A673 (cell line): ENCODE data around the gene ADGRD1. TPM values are rescaled to one million over a fixed set of nuclear protein-coding genes. Genes with fewer than 3 reads are reported as not detected.

Experiments used
- BruUV-seq: library from RNA; stranded (reverse); fragments of 400-500 nt; replicated peaks from 2 replicates; lab custom pipeline; 2021; lab: Mats Ljungman, UMichigan
- CTCF ChIA-PET: fragments of 300-600 bp; sonication (Branson Sonifier 250); formaldehyde crosslinking; loops from one replicate; lab custom pipeline; 2022; ENCODE audit warnings: antibody characterized with exemption; lab: Charles Lee
- POLR2A ChIA-PET: fragments of 300-600 bp; sonication (Branson Sonifier 250); formaldehyde crosslinking; loops from one replicate; lab custom pipeline; 2022; ENCODE audit warnings: antibody characterized with exemption; ENCODE audit not compliant: low non-redundant PET; lab: Charles Lee
- DNase-seq: peaks from one replicate; pipeline ENCODE4 v3.0.0-alpha.2; 2015; ENCODE audit warnings: low spot score
- H3K27ac ChIP-seq: fragments of 200-600 bp; sonication (generic); 2 replicates; pipeline ENCODE4 v1.5.1; 2016; ENCODE audit warnings: mixed run types, low read depth, mild to moderate bottlenecking, mixed read lengths, antibody characterized with exemption, low read length; ENCODE audit not compliant: poor library complexity, severe bottlenecking
- H3K27me3 ChIP-seq: fragments of 200-600 bp; sonication (generic); replicated peaks from 2 replicates; pipeline ENCODE4 v1.6.1; 2017; ENCODE audit warnings: mixed run types, low read depth, mild to moderate bottlenecking, mixed read lengths, antibody characterized with exemption, low read length; ENCODE audit not compliant: insufficient read depth, poor library complexity
- H3K36me3 ChIP-seq: fragments of 200-600 bp; sonication (generic); 2 replicates; pipeline ENCODE4 v1.6.1; 2016; ENCODE audit warnings: mixed run types, mild to moderate bottlenecking, mixed read lengths, antibody characterized with exemption, low read length; ENCODE audit not compliant: insufficient read depth, poor library complexity, severe bottlenecking
- H3K4me1 ChIP-seq: fragments of 200-600 bp; sonication (generic); 2 replicates; pipeline ENCODE4 v1.6.1; 2017; ENCODE audit warnings: mixed run types, mild to moderate bottlenecking, mixed read lengths, antibody characterized with exemption, low read length; ENCODE audit not compliant: insufficient read depth, poor library complexity, severe bottlenecking
- H3K4me3 ChIP-seq: fragments of 200-600 bp; sonication (generic); 2 replicates; pipeline ENCODE4 v1.5.1; 2016; ENCODE audit warnings: low read depth, mixed run types, mild to moderate bottlenecking, mixed read lengths, low read length; ENCODE audit not compliant: poor library complexity, severe bottlenecking
- H3K9me3 ChIP-seq: fragments of 200-600 bp; sonication (generic); 2 replicates; pipeline ENCODE4 v1.6.1; 2016; ENCODE audit warnings: mixed run types, low read depth, mild to moderate bottlenecking, mixed read lengths, antibody characterized with exemption, low read length; ENCODE audit not compliant: poor library complexity, severe bottlenecking
- EZH2 ChIP-seq: fragments of 200-600 bp; sonication (generic); IDR thresholded peaks from 2 replicates; pipeline ENCODE4 v1.6.1; 2017; ENCODE audit warnings: borderline replicate concordance, low read depth, mild to moderate bottlenecking, mixed read lengths, antibody characterized with exemption, low read length; ENCODE audit not compliant: poor library complexity, severe bottlenecking
- intact Hi-C: fragments of 100-400 bp; cut with micrococcal nuclease; formaldehyde crosslinking; loops from one replicate; pipeline ENCODE4 v1.10.0; 2022; ENCODE audit not compliant: unreplicated experiment
- total RNA-seq: library from RNA; stranded (reverse); gene quantifications from 2 replicates; pipeline ENCODE4 v1.2.3, GENCODE V29; 2021
- TF ChIP-seq, protein P1 (sequence below): fragments of 300-800, 200-600 bp; sonication (generic); conservative IDR thresholded peaks from 2 replicates; pipeline ENCODE4 v1.5.1; 2017; ENCODE audit warnings: low read depth, mild to moderate bottlenecking, antibody characterized with exemption, low read length, moderate library complexity, mixed read lengths

Gene ADGRD1
- total RNA-seq, 1 experiment from 2014 or later: not detected

GRCh38 chr12:131011165-131012079, 57.7 kb downstream of the ADGRD1 start:
- no peak overlapping the region for H3K4me3 ChIP-seq
- no peak for DNase-seq
- H3K27ac ChIP-seq: no peak overlapping the region
- BruUV-seq: no TSS peak
- no peak for TF ChIP-seq EZH2
- TF ChIP-seq, protein P1, sequence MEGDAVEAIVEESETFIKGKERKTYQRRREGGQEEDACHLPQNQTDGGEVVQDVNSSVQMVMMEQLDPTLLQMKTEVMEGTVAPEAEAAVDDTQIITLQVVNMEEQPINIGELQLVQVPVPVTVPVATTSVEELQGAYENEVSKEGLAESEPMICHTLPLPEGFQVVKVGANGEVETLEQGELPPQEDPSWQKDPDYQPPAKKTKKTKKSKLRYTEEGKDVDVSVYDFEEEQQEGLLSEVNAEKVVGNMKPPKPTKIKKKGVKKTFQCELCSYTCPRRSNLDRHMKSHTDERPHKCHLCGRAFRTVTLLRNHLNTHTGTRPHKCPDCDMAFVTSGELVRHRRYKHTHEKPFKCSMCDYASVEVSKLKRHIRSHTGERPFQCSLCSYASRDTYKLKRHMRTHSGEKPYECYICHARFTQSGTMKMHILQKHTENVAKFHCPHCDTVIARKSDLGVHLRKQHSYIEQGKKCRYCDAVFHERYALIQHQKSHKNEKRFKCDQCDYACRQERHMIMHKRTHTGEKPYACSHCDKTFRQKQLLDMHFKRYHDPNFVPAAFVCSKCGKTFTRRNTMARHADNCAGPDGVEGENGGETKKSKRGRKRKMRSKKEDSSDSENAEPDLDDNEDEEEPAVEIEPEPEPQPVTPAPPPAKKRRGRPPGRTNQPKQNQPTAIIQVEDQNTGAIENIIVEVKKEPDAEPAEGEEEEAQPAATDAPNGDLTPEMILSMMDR: no peak
- no peaks in the 10 kb centered on the region for H3K36me3 ChIP-seq
- intact Hi-C loops: no loop called here
- CTCF ChIA-PET: no interaction called here
- POLR2A ChIA-PET: no interaction called here
- H3K9me3 ChIP-seq: no peaks in the 10 kb centered on the region
- H3K4me1 ChIP-seq: no peaks in the 10 kb centered on the region
- H3K27me3 ChIP-seq: peaks cover 7% of the 10 kb centered on the region

GRCh38 chr12:131012279-131013069, 58.8 kb downstream of the ADGRD1 start:
- no TSS peak for BruUV-seq
- no peaks in the 10 kb centered on the region for H3K9me3 ChIP-seq
- H3K27ac ChIP-seq: no peak overlapping the region
- DNase-seq: no peak
- H3K27me3 ChIP-seq: peaks cover 7% of the 10 kb centered on the region
- no peak for TF ChIP-seq EZH2
- TF ChIP-seq, protein P1: no peak
- ChIA-PET POLR2A (no interaction called here), CTCF (interaction anchor here (0.5 kb wide), 1 partner anchor 7 kb away, joined by 3 read pairs; no protein-coding TSS in a partner anchor)
- no peak overlapping the region for H3K4me3 ChIP-seq
- intact Hi-C loops: no loop called here
- H3K4me1 ChIP-seq: no peaks in the 10 kb centered on the region
- H3K36me3 ChIP-seq: no peaks in the 10 kb centered on the region

DNA sequence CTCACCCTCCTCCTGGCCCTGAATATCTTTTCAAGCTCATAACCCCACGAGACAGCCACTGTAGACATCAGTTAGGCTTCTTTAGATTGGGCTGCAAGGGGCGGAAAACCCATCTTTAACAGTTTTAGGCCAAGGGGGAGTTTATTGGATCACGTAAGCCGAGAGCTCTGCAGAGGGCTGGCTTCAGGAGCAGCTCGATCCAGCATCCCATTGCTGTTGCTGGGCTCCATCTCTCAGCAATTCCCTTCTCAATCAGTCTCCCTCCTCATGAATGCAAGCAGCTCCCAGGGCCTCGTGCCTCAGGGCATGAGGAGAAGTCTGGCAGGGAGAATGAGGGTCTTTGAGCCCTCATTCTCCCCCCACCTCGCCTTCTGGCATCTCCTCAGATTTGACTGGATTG, 59.4 kb downstream of the ADGRD1 start:
- Histone ChIP-seq H3K9me3 (no peaks in the 10 kb centered on the region), H3K4me1 (no peaks in the 10 kb centered on the region), H3K36me3 (no peaks in the 10 kb centered on the region), H3K27me3 (peaks cover 6% of the 10 kb centered on the region), H3K4me3 (no peak overlapping the region), H3K27ac (no peak overlapping the region)
- ChIA-PET POLR2A (no interaction called here), CTCF (no interaction called here)
- intact Hi-C loops: no loop called here
- BruUV-seq: no TSS peak
- TF ChIP-seq, protein P1: no peak
- TF ChIP-seq EZH2: no peak
- no peak for DNase-seq
